GM18873 (cell line): ENCODE measurements around the gene ZNF791.
"Not testable (repeated sequence)": the region's sequence is repeated elsewhere in the genome, so short reads cannot be mapped to it uniquely, and the experiment has no call there.

Experiments used
- ATAC-seq: cut with Tn5 transposase; IDR thresholded peaks from one replicate; pipeline ENCODE4 v1.9.1; 2021; ENCODE audit warnings: mild to moderate bottlenecking, moderate library complexity, moderate number of reproducible peaks; ENCODE audit not compliant: unreplicated experiment, low FRiP score

ZNF791 gene

GRCh38 chr19:12628040-12629022 lies 17.6 kb downstream of the ZNF791 start:
- ATAC-seq: no peak

- no peak for ATAC-seq
These were observed 18.5 kb downstream of the ZNF791 start for GRCh38 chr19:12629215-12629614.

- ATAC-seq: no peak
These were observed 25.9 kb downstream of the ZNF791 start for GRCh38 chr19:12636631-12637030.

- ATAC-seq: no peak
These were observed 28.0 kb downstream of the ZNF791 start for GRCh38 chr19:12638611-12639182.

- ATAC-seq: no peak
These were observed 29.3 kb downstream of the ZNF791 start for GRCh38 chr19:12639901-12640613.

GRCh38 chr19:12641456-12641855 lies 30.7 kb downstream of the ZNF791 start:
- ATAC-seq: no peak

- no peak for ATAC-seq
These were observed 31.8 kb downstream of the ZNF791 start for GRCh38 chr19:12642506-12642905.

GRCh38 chr19:12643716-12644115 lies 33.0 kb downstream of the ZNF791 start:
- ATAC-seq: not testable (repeated sequence)

GRCh38 chr19:12646551-12646950 lies 35.8 kb downstream of the ZNF791 start:
- no peak for ATAC-seq

- no peak for ATAC-seq
These were observed 36.3 kb downstream of the ZNF791 start for GRCh38 chr19:12647047-12647446.

- no peak for ATAC-seq
These were observed 36.9 kb downstream of the ZNF791 start for GRCh38 chr19:12647490-12648071.

GRCh38 chr19:12648088-12648487 lies 37.4 kb downstream of the ZNF791 start:
- no peak for ATAC-seq

- ATAC-seq: no peak
These were observed 39.2 kb downstream of the ZNF791 start for GRCh38 chr19:12649941-12650340.

- ATAC-seq: no peak
These were observed 41.5 kb downstream of the ZNF791 start for GRCh38 chr19:12652219-12652618.

- no peak for ATAC-seq
These were observed 44.8 kb downstream of the ZNF791 start for GRCh38 chr19:12655546-12655945.

GRCh38 chr19:12656899-12657571 lies 46.3 kb downstream of the ZNF791 start:
- ATAC-seq: no peak

GRCh38 chr19:12657966-12658365 lies 47.2 kb downstream of the ZNF791 start:
- no peak for ATAC-seq

- no peak for ATAC-seq
These were observed 50.3 kb downstream of the ZNF791 start for GRCh38 chr19:12660980-12661379.

- ATAC-seq: no peak
These were observed 53.9 kb downstream of the ZNF791 start for GRCh38 chr19:12664406-12665280.
